Jurkat, Clone E6-1 (cell line): ENCODE data around the gene EXOC3L4.

Experiments used
- DNase-seq: peaks from one replicate; pipeline ENCODE4 v3.0.0-alpha.2; 2011; ENCODE audit warnings: low read depth, low spot score
- H3K4me3 ChIP-seq: 2 replicates; pipeline ENCODE4 v1.5.1; 2011; ENCODE audit warnings: mild to moderate bottlenecking, low read length, control low read depth, moderate library complexity

The EXOC3L4 gene

DNA sequence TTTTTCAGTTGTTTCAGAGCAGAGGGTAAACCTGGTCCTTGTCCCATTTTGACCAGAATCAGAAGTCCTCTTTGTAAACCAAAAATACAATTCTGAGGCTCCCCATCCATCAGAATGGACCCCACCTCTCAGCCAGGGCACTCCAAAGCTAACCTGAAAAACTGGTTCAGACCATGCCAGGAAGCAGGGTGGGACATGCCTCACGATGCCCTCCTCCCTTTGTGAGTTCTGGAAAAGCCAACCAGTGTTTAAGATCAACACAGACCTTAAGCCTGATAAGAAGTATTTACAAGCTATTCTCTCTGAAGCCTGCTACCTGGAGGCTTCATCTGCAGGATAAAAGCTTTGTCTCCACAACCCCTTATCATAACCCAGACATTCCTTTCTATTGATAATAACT, 64.2 kb downstream of the EXOC3L4 start:
- no peak overlapping the region for H3K4me3 ChIP-seq
- DNase-seq: no peak
